HS-27A (cell line): ENCODE measurements around the gene DDX31.
"Not testable (repeated sequence)": the region's sequence is repeated elsewhere in the genome, so short reads cannot be mapped to it uniquely, and the experiment has no call there.

Source experiments
- DNase-seq: peaks from one replicate; pipeline ENCODE4 v3.0.0-alpha.2; 2012; ENCODE audit warnings: low read depth, missing footprints

DDX31 gene

DNA sequence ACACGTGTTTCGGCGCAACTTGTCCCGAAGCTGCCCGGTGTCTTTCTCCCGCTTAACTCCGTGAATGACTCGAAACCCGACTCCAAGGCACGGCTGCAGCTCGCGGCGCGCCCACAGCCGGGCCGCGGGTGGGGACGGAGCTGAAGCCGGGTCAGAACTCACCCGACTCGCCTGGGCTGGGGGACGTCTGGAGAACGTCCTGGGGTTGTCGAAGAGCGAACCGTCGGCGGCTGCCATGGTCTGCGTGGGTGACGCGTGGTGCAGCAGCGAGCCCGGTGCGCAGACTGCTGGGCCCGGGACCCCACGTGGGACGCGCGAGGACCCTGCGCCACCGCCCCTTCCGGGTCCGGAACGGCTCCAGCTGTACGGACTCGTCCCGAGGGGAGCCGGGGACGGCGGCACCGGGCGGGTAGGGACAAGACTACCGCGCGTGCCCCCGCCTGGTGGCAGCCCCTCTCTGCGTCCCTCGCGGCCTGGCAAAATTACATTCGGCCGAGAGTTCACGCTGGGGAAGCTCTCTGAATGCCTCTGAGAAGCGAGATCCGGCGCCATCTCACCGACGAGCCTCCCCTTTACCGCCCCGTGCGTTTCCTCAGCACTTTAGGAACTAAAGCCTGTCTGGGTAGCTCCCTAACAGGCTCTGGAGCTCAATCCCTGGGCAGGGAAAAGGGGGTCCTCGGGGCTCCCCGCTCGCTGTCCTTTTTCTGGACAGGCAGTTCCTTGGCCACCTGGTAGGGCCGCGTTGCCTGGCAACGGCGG, at the start of gene DDX31:
Gene DDX31 (minus strand): TSS at position 286 of the 759 bp plus-strand sequence. CDS start 49 bp downstream, at position 237.
- DNase-seq: peak; percentile 43

DNA sequence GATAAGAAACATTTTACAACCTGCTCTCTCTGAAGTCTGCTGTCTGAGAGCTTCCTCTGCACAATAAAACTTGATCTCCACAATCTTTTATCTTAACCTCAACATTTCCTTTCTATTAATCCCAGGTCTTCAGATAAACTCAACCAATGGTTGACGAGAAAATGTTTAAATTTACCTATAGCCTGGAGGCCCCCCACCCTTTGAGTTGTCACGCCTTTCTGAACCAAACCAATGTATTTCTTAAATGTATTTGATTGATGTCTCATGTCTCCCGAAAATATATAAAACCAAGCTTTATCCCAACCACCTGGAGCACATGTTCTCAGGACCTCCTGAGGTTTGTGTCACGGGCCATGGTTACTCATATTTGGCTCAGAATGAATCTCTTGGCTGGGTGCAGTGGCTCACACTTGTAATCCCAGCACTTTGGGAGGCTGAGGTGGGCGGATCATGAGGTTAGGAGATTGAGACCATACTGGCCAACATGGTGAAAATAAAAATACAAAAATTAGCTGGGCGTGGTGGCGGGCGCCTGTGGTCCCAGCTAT, 48.7 kb upstream of the DDX31 start:
- not testable (repeated sequence) for DNase-seq

DNA sequence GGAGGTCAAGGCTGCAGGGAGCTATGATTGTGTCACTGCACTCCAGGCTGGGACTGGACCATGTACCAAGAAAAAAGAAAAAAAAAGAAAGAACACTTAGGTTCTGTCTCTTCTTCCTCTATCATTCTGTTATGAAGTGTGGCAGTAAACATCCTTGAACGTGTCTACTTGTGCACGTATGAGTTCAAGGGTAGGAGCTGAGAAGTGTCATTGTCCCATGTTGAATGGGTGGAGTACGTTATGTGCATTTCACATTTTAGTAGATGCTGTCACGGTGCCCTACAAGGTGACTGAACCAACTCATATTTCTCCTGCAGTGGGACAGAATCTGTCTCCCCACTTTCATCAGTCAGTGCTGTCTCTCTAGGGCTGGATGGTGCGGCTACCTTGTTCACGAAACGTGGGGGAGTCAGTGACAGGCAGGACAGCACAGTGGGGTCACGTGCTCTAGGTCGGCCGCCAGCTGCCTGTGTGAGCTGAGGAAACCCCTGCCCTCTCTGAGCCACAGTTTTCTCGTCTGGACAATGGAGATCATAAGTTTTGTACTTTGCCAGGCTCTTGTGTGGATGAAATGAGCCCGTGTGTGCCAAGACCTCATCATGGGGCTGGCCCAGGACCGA, 47.7 kb upstream of the DDX31 start:
- DNase-seq: no peak

DNA sequence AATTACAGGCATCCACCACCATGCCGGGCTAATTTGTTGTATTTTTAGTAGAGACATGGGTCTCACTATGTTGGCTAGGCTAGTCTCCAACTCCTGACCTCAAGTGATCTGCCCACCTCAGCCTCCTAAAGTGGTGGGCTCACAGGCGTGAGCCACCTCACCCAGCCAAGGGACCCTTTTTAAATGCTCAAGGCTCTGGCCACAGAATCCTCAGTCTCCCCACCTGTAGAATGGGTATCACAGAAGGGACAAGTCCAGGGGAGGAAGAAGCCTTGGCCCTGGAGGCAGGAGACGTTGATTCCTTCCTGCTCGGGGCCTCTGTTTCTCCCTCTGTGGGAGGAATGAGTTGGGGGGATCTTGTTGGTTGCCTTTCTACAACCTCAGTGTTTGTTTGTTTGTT, 46.2 kb upstream of the DDX31 start:
- DNase-seq: no peak

DNA sequence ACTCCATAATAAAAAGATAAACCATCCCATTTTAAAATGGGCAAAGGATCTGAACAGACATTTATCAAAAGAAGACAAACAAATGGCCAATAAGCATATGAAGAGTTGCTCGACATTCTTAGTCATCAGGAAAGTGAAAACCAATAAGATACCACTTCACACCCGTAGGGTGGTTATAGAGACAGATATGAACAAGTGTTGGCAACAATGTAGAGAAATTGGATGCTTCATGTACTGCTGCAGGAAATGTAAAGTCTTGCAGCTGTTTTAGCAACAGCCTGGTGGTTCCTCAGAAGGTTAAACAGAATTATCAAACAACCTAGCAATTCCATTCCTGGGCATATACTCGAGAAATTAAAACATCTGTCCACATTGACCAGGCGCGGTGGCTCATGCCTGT, 43.0 kb upstream of the DDX31 start:
- no peak for DNase-seq

DNA sequence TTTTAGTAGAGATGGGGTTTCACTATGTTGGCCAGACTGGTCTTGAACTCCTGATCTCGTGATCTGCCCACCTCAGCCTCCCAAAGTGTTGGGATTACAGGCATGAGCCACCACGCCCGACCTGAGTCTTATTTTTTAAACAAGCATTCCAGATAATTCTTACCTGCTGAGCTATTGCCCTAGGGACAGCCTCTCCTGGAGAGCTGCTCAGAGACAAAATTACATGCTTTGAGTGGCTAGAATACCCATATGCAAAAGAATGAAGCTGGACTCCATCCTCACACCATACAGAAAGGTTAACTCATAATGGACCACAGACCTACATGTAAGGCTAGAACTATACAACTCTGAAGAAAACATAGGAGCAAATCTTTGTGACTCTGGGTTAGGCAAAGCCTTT, 42.1 kb upstream of the DDX31 start:
- DNase-seq: no peak

DNA sequence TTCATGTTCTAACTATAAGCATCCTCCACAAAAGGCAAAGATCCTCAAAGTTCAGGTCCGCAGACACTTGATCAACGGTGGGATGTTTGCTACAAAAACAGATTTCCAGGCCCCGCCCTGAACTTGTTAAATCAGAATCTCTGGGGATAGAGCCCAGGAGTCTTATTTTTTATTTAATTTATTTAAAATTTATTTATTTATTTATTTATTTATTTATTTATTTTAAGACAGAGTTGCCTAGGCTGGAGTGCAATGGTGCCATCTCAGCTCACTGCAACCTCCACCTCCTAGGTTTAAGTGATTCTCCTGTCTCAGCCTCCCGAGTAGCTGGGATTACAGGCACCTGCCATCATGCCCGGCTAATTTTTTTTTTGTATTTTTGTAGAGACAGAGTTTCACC, 41.4 kb upstream of the DDX31 start:
- not testable (repeated sequence) for DNase-seq

DNA sequence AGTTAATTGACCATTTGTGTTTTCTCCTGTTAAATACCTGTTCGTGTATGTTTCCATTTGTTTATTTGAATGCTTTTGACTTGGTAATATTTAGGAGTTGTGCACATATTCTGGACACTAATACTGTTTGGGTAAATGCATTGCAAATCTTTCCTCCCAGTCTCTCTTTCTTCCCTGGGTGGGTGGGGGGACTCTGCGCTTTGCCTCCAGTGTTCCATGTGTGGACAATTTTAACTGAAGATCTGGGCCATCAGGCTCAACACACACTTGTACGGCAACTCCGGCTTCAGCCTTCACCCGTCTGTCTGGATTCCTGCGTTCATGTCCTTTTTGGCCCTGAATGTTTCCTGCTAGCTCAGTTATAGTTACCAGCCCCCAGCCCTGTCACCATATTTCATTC, 40.5 kb upstream of the DDX31 start:
- DNase-seq: no peak

DNA sequence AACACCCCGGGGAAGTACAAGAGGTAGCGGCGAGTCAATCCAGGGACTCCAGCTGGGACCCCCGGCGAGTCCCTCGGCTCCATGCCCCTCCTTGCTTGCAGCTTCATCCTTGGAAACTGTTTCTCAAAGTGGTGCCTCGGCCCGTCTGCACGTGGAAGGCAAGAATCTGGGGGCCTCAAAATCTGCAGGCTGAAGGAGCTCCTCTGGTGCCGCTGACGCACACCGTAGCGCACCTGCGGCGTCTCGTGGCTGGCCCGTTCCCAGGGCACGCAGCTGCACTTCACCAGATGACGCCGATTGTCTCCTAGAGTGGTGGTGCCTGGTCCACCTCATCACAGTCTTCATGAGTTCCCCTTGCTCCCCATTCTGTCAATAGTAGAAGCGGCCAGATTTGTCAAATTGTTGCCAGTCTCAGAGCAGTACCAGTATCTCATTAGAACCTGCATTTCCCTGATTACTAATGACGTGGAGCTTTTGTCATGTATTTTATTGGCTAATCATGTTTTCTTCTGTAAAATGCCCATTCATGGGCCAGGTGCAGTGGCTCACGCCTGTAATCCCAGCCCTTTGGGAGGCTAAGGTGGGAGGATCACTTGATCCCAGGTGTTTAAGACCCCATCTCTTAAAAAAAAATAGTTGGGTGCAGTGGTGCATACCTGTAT, 39.1 kb upstream of the DDX31 start:
- no peak for DNase-seq

DNA sequence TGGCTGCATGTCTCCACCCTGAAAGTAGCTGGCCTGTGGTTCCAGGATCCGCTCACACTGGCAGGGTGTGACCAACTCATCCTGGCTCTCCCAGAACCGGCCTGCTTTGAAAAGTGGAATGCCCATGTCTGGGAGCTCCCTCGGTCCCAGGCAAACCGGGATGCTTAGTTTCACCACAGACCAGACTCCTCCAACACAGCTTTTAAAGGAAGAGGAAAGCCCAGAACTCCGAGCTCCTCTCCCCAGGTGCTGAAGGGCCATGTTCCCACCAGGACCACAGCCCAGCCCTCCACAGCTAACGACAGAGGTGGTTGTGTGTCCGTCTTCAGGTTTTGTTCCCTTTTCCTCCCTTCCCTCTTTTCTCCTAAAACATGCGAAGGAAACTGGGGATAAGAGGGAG, 38.5 kb upstream of the DDX31 start:
- no peak for DNase-seq

DNA sequence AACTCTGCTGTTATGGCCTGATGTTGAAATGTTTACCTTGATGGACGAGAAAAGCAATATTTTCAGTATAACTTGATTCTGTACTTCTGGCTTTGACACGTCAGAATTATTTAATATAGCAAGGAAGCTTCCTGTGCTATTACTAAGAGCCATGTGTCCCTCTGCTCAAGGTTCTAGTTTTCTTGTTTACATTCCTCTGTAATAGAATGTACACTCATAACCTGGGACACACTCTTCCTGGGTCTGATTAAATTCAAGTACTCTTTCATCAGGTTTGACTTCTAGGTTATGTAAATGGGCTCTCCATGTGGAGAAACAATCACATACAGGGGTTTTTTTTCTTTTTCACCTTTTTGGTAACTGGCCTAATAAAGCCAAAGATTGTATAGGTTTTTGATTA, 33.6 kb upstream of the DDX31 start:
- no peak for DNase-seq

DNA sequence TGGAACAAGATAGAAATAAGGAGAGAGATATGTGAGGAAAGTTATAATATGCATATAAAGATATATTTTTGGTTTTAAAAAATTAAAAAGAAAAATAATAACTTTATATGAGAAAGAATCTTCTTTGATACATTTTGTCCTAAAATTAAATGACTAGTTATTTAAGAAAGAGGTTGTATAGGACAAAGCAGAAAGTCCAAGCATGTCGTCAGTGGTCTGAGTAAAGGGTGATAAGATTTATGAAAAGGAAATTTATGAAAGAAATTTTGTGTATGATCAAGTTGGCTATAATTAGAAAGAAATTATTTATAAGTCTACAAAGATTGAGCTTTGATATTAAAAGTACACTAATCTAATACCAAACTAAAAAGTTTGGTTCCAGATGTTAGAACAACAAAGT, 32.5 kb upstream of the DDX31 start:
- no peak for DNase-seq

DNA sequence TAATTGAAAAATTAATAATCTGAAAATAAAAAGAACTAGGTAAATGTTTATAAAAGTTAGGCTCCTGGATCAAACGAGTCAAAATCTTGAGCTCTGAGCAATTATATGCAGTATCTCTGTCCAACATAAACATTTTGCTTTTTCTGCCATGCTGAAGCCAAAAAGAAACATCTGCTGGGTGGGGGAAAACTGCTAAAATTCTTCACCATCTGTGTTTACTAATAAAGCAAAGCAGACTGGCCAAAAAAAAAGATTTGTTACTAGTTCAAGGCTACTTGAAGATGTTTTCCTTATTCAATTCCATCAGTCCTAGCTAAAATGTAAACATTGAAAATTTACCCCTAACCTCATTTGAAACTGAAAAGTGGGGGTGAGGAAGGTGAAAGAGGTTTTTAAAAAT, 30.2 kb upstream of the DDX31 start:
- no peak for DNase-seq

DNA sequence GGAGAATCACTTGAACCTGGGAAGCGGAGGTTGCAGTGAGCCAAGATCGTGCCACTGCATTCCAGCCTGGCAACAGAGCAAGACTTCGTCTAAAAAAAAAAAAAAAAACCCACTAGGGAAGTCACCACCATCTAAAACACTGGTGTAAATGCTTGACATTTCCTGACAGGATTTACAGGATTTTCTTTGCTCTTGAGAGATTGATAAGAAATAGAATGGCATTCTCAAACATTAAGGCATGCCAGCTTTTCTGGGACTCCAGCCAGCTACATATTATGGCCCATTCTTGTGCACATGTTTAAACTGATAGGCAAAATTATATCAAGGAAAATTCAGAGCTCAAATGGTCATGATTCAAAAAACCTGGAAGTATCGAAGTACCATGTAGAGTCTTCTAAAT, 29.2 kb upstream of the DDX31 start:
- peak; percentile 12 for DNase-seq

DNA sequence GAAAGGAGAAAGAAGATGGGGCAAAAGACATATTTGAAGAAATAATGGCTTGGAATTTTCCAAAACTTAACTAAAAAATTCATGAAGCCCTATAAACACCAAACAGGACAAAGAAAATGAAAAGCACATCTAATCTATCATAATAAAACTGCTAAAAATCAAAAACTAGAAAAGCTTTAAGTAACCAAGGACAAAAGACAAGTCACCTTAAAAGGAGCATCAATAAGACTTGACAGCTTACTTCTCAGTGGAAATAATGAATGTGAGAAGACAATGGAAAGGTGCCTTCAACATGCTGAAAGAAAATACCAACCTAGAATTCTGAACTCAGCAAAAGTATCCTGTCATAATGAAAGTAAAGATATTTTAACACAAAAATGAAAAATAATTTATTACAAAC, 27.4 kb upstream of the DDX31 start:
- DNase-seq: no peak

DNA sequence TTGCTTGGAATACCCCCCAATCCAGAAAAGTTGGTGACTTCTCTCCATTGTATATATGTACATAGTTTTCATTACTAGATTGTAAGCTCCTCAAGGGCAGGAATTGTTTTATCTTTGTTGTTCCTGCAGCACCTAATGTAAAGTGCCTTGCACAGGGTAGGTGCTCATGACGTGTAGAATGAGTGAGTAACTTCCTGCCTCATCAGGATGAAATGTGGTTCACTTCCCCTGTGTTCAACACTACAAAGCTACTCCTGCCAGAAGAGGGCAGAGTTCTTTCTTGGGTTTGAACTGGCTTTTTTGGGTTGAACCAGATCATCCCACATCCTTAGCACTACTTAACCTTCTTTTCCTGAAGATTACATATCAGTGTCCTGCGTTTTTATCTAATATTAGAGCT, 24.4 kb upstream of the DDX31 start:
- no peak for DNase-seq

DNA sequence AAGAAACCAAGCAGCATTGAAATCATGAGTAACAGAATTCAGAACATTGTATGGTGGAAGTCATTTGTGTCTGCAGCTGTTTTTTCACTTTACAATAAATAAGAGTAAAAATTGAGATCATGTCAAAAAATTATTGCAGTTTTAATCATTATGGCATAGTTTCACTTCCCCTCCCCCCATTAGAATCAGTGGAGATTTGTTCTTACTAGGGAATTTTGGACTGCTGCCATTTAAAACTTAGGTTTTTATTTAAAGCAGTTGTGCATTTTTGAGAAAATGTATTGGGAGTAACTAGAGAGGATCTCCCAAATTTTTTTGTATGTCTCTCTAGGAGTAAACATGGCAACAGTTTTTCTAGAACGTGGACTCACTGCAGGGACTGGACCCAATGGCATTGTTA, 20.9 kb upstream of the DDX31 start:
- no peak for DNase-seq

DNA sequence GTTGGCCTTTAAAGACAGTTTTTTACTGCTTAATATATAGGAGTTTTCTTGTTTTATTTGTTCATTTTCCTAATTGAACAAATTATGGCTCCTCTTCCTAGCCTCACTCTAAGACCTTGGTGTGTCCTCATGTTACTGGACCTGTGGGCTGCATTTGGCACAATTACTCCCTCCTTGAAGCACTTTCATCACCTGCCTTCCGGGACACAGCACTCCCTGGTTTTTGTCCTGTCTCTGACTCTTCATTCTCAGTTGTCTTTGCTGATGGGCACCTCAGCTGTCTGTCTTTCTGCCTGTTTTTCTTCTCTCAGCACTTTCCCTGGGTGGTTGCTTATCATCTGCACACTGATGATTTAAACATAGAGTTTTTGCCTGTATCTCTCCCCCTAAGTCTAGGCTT, 14.1 kb upstream of the DDX31 start:
- no peak for DNase-seq

DNA sequence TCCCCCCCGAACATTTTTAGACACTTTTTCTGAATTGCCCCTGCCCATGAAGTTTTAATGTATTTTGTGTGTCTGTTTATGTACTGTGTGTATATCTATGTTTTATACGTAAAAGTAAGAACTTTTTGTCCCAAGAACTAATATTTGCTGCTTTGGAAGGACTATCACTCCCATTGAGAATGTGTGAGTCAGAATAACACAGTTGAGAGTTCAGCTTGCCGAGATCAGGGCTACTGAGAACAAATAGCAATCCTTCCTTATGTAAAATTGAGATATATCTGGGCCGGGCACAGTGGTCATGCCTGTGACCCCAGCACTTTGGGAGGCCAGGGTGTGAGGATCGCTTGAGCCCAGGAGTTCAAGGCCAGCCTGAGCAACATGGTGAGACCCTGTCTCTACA, 11.8 kb upstream of the DDX31 start:
- DNase-seq: no peak

DNA sequence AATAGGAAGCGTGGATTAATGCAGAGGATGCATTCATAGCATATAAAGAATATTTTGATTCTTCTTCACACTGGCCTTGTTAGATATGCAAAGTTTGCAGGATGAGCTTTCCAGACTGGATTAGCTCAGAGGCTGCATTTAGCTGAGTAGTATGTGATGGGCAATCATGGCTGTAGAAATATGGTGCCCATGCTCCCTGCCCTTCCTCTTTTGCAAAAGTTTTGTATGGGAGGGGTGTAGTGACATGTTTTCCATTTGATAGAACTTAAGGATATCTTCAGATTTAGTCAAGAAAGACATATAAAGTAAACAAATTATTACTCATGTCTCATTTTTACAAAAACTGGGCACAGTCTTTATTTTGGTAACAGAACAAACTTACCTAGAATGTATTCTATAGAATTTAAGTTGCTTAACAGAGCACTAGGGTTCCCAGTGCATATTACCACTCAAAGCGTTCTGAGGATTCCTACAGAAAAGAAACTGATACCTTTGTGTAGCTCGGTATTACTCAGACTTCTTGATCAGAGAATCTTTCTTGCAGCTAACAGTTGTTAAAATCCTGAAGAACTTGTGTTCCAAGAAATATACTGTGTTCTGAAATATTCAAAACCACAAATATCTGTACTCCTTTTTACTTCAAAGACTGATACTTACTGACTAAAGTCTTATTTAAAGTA, 10.3 kb upstream of the DDX31 start:
- DNase-seq: no peak

DNA sequence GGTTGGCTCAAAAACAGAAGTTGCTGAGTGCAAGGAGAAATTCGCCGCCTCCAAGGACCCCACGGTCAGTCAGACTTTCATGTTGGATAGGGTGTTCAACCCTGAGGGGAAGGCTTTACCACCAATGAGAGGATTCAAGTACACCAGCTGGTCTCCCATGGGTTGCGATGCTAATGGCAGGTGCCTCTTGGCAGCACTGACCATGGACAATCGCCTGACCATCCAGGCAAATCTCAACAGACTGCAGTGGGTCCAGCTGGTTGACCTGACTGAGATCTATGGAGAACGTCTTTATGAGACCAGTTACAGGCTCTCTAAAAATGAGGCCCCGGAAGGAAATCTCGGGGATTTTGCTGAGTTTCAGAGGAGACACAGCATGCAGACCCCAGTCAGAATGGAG, 8.2 kb upstream of the DDX31 start:
- no peak for DNase-seq

DNA sequence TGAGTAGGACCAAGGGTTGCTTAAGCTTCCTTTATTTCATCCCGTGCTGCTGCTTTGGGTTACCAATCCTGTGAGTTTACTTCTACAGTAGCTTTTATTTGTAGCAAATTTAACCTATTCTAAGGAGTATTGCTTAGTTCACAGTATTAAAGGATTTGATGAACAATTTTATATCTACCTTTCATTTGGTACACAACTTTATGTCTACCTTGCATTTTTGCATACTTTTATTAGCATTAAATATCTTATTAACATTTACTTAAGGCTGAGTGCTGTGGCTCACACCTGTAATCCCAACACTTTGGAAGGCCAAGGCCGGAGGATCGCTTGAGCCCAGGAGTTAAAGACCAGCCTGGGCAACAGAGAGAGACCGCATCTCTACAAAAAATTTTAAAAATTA, 4.7 kb upstream of the DDX31 start:
- no peak for DNase-seq

DNA sequence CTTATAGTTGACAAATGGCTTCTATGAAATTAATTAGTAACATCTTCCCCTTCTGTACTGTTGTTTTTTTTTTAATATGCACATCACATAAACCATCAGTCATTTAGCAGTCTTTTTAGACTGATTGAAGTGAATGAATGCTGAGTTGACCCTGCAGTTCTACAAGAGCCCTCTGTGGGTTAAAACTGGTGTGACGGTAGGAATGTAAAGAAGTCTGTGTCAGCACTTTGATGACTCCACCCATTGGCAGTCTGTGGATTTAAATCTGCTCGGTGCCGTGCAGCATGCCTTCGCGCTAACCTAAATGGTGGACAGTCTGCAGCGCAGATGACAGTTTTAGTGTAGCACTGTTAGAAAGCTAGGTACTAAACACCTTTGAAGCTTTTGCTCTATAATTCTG, 3.6 kb upstream of the DDX31 start:
- DNase-seq: no peak
